Activated CD8-positive, alpha-beta memory T cell treated with anti-CD3 and anti-CD28 coated beads, Interleukin-2, amount 50 U/mL, for 24 hours (primary cell): Measurements from ENCODE around the gene CDKAL1.

Experiments used
- DNase-seq: peaks from one replicate; pipeline ENCODE4 v3.0.0-alpha.2; 2020; ENCODE audit errors: extremely low read depth

Gene CDKAL1

GRCh38 chr6:20838113-20838512 lies 303.9 kb downstream of the CDKAL1 start:
- DNase-seq: no peak

DNA sequence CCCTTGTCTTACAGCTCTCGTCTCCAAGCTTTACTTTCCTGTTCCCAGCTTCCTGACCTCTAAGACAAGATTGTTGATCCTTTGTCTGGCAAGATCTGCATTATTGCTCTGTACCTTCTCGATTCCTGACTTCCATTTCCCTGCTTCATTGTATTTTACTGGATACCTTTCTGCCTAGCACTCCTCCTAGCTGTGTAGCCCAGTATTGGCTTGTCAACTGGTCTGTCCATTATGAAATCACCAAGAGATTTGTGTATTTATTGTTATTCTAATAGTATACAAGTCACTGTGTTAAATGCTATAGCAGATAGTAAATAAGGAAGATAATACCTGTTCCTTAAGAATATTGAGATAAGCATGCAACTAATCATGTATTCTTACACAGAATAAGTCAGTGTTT lies 305.4 kb downstream of the CDKAL1 start:
- no peak for DNase-seq

- DNase-seq: no peak
Measured at GRCh38 chr6:20840675-20841074, 306.4 kb downstream of the CDKAL1 start.

DNA sequence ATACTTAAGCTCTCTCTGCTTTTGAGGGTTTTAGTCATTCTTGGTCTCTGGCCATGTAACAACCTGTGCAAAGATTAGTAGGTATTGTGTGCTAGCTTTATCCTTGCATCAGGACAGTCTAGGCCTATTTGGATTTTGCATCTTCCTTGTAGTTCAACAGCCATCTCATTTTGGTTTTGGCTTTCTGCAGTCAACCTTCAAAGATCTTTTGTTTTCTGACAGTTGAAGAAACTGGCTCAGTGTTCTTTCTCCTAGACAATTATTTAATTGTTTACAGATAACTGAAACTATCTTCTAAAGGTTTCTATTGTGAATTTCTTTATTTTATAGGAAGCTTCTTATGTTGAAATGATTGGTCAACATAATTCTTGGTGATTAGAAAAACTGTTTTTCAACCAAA lies 307.5 kb downstream of the CDKAL1 start:
- DNase-seq: no peak

GRCh38 chr6:20845592-20845991 lies 311.3 kb downstream of the CDKAL1 start:
- no peak for DNase-seq

DNA sequence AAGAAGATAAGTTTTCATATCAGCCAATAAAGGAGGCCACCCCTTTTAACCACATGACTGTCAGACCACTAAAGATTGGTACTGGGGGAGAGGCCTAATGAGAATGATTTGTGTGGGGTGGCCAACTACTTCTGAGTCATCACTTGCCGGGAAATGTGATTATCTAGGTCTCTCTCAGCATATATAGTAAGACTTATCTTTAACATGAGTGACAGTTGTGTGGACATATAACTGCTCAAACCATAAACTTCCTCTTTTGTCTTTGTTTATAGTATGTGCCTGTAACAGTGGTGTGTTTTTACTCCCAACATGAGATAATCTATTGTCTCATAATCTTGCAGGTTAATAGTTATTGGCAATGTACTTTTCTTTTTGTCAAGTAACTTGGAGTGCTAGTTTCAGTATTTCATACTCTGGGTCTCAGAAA lies 312.4 kb downstream of the CDKAL1 start:
- no peak for DNase-seq

DNA sequence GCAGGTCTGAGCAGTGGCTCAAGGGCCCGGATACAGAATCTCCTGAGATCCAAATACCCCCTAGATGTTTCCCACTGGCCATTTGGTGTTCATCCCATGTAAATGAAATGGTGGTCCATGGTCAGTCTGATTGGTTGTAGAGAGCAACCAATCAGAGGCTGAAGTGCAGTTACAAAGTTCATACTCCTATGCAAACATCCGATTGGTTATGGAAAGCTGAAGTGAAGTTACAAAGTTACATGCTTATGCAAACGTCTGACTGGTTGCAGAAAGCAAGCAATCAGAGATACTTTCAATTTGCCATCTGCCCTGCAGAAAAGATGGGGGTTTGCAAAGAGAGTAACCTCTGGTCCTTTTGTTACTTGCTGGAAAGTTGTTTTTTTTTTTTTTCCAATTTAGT lies 313.6 kb downstream of the CDKAL1 start:
- no peak for DNase-seq

GRCh38 chr6:20850686-20851416 lies 316.6 kb downstream of the CDKAL1 start:
- no peak for DNase-seq

GRCh38 chr6:20851795-20852194 lies 317.5 kb downstream of the CDKAL1 start:
- no peak for DNase-seq

- no peak for DNase-seq
Measured at GRCh38 chr6:20853828-20854227, 319.6 kb downstream of the CDKAL1 start.

GRCh38 chr6:20856681-20857288 lies 322.5 kb downstream of the CDKAL1 start:
- DNase-seq: no peak

- no peak for DNase-seq
Measured at GRCh38 chr6:20861481-20861880, 327.2 kb downstream of the CDKAL1 start.

GRCh38 chr6:20866036-20866435 lies 331.8 kb downstream of the CDKAL1 start:
- no peak for DNase-seq

DNA sequence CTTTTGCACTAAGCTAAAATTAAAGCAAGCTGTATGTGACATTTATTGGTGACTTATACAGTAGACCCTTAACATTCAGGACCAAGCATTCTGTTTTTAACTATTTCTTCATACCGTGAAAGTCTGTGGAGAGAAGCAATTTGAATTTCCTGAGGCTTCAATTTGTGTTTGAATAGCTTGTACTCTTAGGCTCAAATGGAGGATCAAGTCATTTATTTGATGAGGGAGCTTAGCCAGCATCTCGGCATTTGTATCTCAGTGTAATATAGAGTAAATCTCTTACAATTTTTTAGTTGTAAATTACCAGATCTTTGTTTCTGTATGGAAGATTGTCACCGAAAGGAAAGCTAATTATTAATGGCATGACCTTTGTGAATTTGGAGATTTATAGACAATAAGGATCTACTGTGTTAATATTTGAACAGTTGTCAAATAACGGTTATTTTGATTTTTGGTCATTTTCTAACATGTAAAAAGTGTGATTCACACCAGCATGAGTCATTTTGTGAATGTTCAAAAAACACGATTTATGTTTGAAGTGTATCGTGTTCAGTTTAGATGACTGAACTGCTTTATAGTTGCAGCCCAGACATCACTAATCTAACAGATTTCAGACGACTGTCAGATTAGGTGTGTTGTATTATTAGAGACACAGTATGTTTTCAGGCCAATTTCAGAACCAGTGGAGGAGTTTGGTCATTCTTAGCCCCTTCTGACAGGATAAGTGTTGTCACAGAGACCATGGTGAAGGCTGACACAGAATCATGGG lies 332.9 kb downstream of the CDKAL1 start:
- no peak for DNase-seq

GRCh38 chr6:20868397-20869096 lies 334.3 kb downstream of the CDKAL1 start:
- no peak for DNase-seq

- DNase-seq: no peak
Measured at GRCh38 chr6:20870021-20870420, 335.8 kb downstream of the CDKAL1 start.

- DNase-seq: no peak
Measured at GRCh38 chr6:20870493-20870892, 336.2 kb downstream of the CDKAL1 start.

DNA sequence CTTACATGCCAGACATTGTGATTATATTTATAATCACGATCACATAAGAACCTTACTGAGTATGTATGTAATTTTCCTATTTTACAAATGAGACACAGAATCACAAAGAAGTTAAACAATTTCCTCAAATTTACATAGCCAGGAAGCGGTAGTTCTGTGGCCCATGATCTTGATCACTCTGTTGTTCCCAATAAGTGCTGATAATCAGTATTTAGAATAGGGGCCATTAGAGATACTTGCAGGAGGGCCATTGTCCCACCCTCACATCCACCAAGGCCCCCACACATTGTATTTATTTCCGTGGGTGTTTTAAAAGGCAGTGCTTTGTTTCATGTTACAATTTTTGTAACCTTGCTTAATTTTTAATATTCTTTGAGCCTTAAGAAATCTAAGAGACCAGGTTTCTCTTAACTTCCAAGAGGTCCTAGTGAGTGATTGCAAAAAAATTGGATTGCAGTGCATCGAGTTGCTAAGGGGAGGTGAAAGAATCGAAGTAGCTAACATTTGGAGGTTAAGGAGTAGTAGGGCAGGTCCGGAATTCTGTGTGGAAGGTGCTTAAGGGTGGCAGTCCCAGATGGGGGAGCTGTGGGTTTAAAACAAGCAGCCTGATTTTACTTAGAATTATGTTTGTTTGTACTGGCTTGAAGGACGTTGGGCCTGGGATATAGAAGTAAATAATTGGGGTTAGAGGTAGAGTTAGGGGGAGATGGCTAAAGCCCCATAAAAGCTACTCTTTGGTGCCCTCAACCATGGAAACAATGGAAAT lies 339.4 kb downstream of the CDKAL1 start:
- no peak for DNase-seq

DNA sequence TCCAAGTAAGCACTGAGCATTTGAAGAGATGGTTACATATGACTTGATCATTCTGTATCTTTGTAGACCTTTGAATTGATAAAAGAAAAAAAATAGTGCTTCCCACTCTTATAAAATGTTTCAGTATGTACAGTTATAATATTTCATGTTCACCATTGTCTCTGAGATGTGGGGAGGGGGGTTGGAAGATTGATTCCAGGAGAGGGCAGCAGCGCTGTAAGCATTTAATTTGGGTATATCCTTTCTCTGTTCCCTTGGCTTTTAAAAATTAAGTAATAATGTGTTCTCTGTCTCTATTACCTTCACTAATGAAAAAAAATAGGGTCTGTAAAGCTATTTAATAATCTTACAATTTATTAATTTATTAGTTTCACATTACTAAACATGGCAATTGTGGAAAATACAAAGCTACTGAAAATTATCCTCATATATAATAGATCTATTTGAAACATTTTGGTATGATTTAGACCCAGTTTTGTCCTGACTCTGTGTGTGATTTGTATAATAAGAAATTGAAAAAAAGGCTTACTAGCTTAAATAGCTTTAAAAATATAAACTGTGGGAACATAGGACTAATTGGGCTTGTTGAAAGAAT lies 341.2 kb downstream of the CDKAL1 start:
- no peak for DNase-seq

DNA sequence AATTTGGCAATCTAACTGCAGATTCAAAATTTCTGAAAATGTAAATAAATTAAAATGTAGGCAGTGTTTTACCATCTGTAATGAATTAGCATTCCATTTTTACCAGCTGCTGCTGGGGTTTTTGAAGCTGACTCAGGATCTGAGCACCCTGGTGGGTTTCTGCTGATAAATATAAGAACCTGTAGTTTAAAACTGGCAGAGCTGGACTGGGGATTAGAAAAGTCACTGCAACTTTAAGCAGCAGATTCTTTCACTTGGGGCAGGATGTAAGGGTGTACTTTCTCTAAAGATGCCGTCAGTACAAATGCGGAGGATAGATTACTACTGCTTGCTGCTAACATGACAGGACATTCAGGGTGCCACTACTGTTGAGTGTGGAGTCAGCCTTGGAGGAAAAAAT lies 341.8 kb downstream of the CDKAL1 start:
- DNase-seq: no peak

GRCh38 chr6:20876561-20876960 lies 342.3 kb downstream of the CDKAL1 start:
- DNase-seq: no peak
